ENCODE data around the gene ZRANB3. TPM values are rescaled to one million over a fixed set of nuclear protein-coding genes. Genes with fewer than 3 reads are reported as not detected.

Gene ZRANB3
- total RNA-seq, 1 donor from 2014 or later = 16.5 TPM

GRCh38 chr2:135281379-135281778 is 249.6 kb downstream of the ZRANB3 start:
- Mint-ChIP-seq H3K4me3 (no peak overlapping the region), H3K4me1 (no peaks in the 10 kb centered on the region), H3K27ac (no peak overlapping the region), H3K9me3 (peaks cover 4% of the 10 kb centered on the region), H3K36me3 (no peaks in the 10 kb centered on the region), H3K27me3 (ENCODE audit: low read depth) (no peaks in the 10 kb centered on the region)
- TF ChIP-seq CTCF (IDR thresholded peaks at IDR 0.05; ENCODE audit: unreplicated experiment) = no peak
- no peak for DNase-seq (ENCODE audit: low spot score in 2 of 2, unreplicated experiment in 2 of 2)

- no peak for TF ChIP-seq CTCF (IDR thresholded peaks at IDR 0.05; ENCODE audit: unreplicated experiment)
- H3K4me3 Mint-ChIP-seq = no peak overlapping the region
- no peak for DNase-seq (ENCODE audit: low spot score in 2 of 2, unreplicated experiment in 2 of 2)
These were observed 251.8 kb downstream of the ZRANB3 start for GRCh38 chr2:135279209-135279608.

GRCh38 chr2:135276525-135276924 is 254.5 kb downstream of the ZRANB3 start:
- no peak overlapping the region for H3K4me3 Mint-ChIP-seq
- no peaks in the 10 kb centered on the region for H3K4me1 Mint-ChIP-seq
- peaks cover 10% of the 10 kb centered on the region for H3K36me3 Mint-ChIP-seq
- peaks cover 13% of the 10 kb centered on the region for H3K9me3 Mint-ChIP-seq
- no peaks in the 10 kb centered on the region for H3K27me3 Mint-ChIP-seq (ENCODE audit: low read depth)
- DNase-seq (ENCODE audit: low spot score in 2 of 2, unreplicated experiment in 2 of 2) = no peak
- no peak for TF ChIP-seq CTCF (IDR thresholded peaks at IDR 0.05; ENCODE audit: unreplicated experiment)
- H3K27ac Mint-ChIP-seq = no peak overlapping the region

More at GRCh38 chr2:135279209-135279608, 251.8 kb downstream of the ZRANB3 start:
- Mint-ChIP-seq H3K27me3 (ENCODE audit: low read depth) (no peaks in the 10 kb centered on the region), H3K9me3 (peaks cover 9% of the 10 kb centered on the region), H3K36me3 (peaks cover 1% of the 10 kb centered on the region), H3K27ac (no peak overlapping the region), H3K4me1 (no peaks in the 10 kb centered on the region)

- Mint-ChIP-seq H3K9me3 (peaks cover 10% of the 10 kb centered on the region), H3K27me3 (ENCODE audit: low read depth) (no peaks in the 10 kb centered on the region), H3K27ac (no peak overlapping the region), H3K4me1 (no peaks in the 10 kb centered on the region), H3K36me3 (peaks cover 10% of the 10 kb centered on the region), H3K4me3 (no peak overlapping the region)
- DNase-seq (ENCODE audit: low spot score in 2 of 2, unreplicated experiment in 2 of 2) = no peak
- no peak for TF ChIP-seq CTCF (IDR thresholded peaks at IDR 0.05; ENCODE audit: unreplicated experiment)
These were observed 260.0 kb downstream of the ZRANB3 start for GRCh38 chr2:135271006-135271405.

GRCh38 chr2:135265960-135266490 is 265.0 kb downstream of the ZRANB3 start:
- H3K36me3 Mint-ChIP-seq = no peaks in the 10 kb centered on the region
- H3K4me1 Mint-ChIP-seq = no peaks in the 10 kb centered on the region
- no peaks in the 10 kb centered on the region for H3K27me3 Mint-ChIP-seq (ENCODE audit: low read depth)
- no peak overlapping the region for H3K4me3 Mint-ChIP-seq
- no peak overlapping the region for H3K27ac Mint-ChIP-seq
- no peaks in the 10 kb centered on the region for H3K9me3 Mint-ChIP-seq
- DNase-seq (ENCODE audit: low spot score in 2 of 2, unreplicated experiment in 2 of 2) = no peak
- TF ChIP-seq CTCF (IDR thresholded peaks at IDR 0.05; ENCODE audit: unreplicated experiment) = no peak

- H3K27ac Mint-ChIP-seq = no peak overlapping the region
These were observed 271.9 kb downstream of the ZRANB3 start for GRCh38 chr2:135259123-135259522.

More at GRCh38 chr2:135259123-135259522, 271.9 kb downstream of the ZRANB3 start:
- DNase-seq (ENCODE audit: low spot score in 2 of 2, unreplicated experiment in 2 of 2) = no peak
- Mint-ChIP-seq H3K4me1 (no peaks in the 10 kb centered on the region), H3K27me3 (ENCODE audit: low read depth) (no peaks in the 10 kb centered on the region), H3K36me3 (no peaks in the 10 kb centered on the region), H3K9me3 (peaks cover 3% of the 10 kb centered on the region), H3K4me3 (no peak overlapping the region)
- no peak for TF ChIP-seq CTCF (IDR thresholded peaks at IDR 0.05; ENCODE audit: unreplicated experiment)
